Tibial artery (tissue), 4 donors: ENCODE data around the gene MPC1.
"Not testable (repeated sequence)": the region's sequence is repeated elsewhere in the genome, so short reads cannot be mapped to it uniquely, and the experiment has no call there.

Experiments used
- DNase-seq, 2 donors: peaks; one replicate each; pipeline ENCODE4 v3.0.0-alpha.2; 2019
- H3K27ac ChIP-seq, 2 donors: fragments of 200-600 bp; sonication (generic) in 1 of 2; 1 replicate in 1 of 2; 2 replicates in 1 of 2; pipeline ENCODE4 v1.5.1; 2018 to 2019; ENCODE audit warnings: mild to moderate bottlenecking in 1 of 2
- H3K27me3 ChIP-seq, 2 donors: fragments of 200-600 bp; sonication (generic) in 1 of 2; one replicate each; pipeline versions ENCODE4 v1.5.1 to v1.6.0; 2016 to 2019
- H3K36me3 ChIP-seq, 3 donors: fragments of 200-600 bp; sonication (generic) in 2 of 3; one replicate each; pipeline ENCODE4 v1.5.1; 2016 to 2019; ENCODE audit warnings: mild to moderate bottlenecking in 2 of 3
- H3K4me1 ChIP-seq, 4 donors: fragments of 200-600 bp; sonication (generic) in 2 of 4; 1 replicate in 3 of 4; 2 replicates in 1 of 4; pipeline ENCODE4 v1.5.1; 2016 to 2019
- H3K4me3 ChIP-seq, 2 donors: fragments of 200-600 bp; sonication (generic) in 1 of 2; 1 replicate in 1 of 2; 2 replicates in 1 of 2; pipeline ENCODE4 v1.5.1; 2018 to 2019; ENCODE audit warnings: mild to moderate bottlenecking in 2 of 2
- H3K9me3 ChIP-seq, 3 donors: fragments of 200-600 bp; sonication (generic) in 1 of 3; one replicate each; pipeline ENCODE4 v1.5.1; 2016 to 2019
- intact Hi-C: fragments of 100-400 bp; cut with DNase I; formaldehyde crosslinking; loops from one replicate; pipeline ENCODE4 v1.15.0; 2023; ENCODE audit warnings: low total_unique reads
- TF ChIP-seq, protein P1 (sequence below), 2 experiments: fragments of 200-600 bp in 1 of 2; fragments of 450-650 bp in 1 of 2; IDR thresholded peaks; one replicate each; pipeline ENCODE4 v1.5.1; 2017 to 2019; ENCODE audit warnings: antibody characterized with exemption in 2 of 2, mild to moderate bottlenecking in 1 of 2, moderate library complexity in 1 of 2

MPC1 gene

DNA sequence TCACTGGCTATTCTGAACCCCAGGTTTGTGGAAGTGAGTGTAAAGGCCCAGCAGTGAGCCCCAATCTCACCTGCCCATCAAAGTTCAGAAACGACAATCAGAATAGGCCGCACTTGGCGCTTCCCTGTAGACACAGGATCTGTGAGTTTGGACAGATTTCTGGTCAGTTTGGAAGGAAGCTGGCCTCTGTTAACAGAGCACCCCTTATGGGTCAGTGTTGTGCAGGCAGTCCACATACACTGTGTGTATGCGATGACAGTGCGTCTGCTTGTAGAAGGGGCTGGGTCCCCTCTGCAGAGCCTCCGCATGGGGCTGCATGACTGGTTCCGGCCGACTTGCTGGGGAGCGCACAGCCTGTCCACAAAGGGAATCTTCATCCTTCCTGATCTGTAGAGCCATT lies 3.4 kb upstream of the MPC1 start:
- no peaks in the 10 kb centered on the region for H3K36me3 ChIP-seq
- H3K4me3 ChIP-seq, result no peak overlapping the region
- TF ChIP-seq, protein P1, sequence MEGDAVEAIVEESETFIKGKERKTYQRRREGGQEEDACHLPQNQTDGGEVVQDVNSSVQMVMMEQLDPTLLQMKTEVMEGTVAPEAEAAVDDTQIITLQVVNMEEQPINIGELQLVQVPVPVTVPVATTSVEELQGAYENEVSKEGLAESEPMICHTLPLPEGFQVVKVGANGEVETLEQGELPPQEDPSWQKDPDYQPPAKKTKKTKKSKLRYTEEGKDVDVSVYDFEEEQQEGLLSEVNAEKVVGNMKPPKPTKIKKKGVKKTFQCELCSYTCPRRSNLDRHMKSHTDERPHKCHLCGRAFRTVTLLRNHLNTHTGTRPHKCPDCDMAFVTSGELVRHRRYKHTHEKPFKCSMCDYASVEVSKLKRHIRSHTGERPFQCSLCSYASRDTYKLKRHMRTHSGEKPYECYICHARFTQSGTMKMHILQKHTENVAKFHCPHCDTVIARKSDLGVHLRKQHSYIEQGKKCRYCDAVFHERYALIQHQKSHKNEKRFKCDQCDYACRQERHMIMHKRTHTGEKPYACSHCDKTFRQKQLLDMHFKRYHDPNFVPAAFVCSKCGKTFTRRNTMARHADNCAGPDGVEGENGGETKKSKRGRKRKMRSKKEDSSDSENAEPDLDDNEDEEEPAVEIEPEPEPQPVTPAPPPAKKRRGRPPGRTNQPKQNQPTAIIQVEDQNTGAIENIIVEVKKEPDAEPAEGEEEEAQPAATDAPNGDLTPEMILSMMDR (IDR thresholded peaks at IDR 0.05), result no peak
- DNase-seq, result no peak
- H3K27me3 ChIP-seq, result peaks cover 0 to 3% of the 10 kb centered on the region in 2 donors
- H3K27ac ChIP-seq, result no peak overlapping the region
- intact Hi-C loops, result no loop called here
- H3K9me3 ChIP-seq, result no peaks in the 10 kb centered on the region
- peaks cover 0 to 13% (median 8%) of the 10 kb centered on the region in 4 donors for H3K4me1 ChIP-seq

DNA sequence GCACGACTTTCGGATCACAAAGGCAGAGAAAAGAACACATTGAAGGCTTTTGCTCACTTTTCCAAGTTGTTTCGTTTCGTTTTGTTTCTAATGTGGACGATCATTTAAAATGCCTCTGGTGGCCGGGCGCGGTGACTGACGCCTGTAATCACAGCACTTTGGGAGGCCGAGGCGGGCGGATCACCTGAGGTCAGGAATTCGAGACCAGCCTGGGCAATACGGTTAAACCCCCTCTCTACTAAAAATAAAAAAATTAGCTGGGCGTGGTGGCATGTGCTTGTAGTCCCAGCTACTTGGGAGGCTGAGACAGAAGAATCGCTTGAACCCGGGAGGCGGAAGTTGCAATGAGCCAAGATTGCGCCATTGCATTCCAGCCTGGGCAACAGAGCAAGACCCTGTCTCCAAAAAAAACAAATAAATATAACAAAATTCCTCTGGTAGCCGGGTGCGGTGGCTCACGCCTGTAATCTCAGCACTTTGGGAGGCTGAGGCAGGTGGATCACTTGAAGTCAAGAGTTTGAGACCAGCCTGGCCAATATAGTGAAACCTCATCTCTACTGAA lies 1.1 kb upstream of the MPC1 start:
- intact Hi-C loops, result loop anchor here (5.0 kb wide), 2 partner anchors 42 to 243 kb away; partner anchors contain the start of genes RPS6KA2 and SFT2D1
- H3K27me3 ChIP-seq, H3K9me3 ChIP-seq, H3K36me3 ChIP-seq: not testable (repeated sequence)
- H3K27ac ChIP-seq, result peak overlapping the region; percentile 92 to 94
- H3K4me1 ChIP-seq, result peaks cover 0 to 33% (median 20%) of the 10 kb centered on the region in 4 donors
- peak overlapping the region; percentile 93 to 96 for H3K4me3 ChIP-seq
- TF ChIP-seq, protein P1 (IDR thresholded peaks at IDR 0.05), result peak; percentile 15 to 34
- DNase-seq, result peak in 1 of 2 donors; percentile 34

DNA sequence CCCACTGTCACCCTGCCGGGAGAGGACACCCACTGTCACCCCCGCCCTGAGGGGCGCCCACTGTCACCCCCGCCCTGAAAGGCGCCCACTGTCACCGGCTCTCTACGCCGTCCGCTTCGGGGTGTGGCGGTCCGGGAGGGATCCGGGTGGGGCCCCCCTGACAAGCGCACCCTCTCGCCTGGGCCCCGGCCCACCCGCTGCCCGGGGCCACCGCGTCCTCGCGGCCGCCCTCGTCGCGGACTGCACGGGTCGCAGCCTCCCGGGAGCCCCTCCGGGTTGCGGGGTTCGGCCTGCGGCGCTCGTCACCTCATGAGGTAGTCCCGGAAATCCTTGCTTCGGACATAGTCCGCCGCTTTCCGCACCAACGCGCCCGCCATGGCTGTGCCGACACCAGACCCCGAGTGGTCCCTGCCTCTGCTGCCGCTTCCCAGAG lies 224 bp downstream of the MPC1 start:
- no peaks in the 10 kb centered on the region for H3K9me3 ChIP-seq
- intact Hi-C loops, result loop anchor here (5.0 kb wide), 2 partner anchors 40 to 245 kb away; partner anchors contain the start of genes RPS6KA2 and SFT2D1
- no peaks in the 10 kb centered on the region for H3K27me3 ChIP-seq
- no peaks in the 10 kb centered on the region for H3K36me3 ChIP-seq
- peak overlapping the region; percentile 92 to 94 for H3K27ac ChIP-seq
- DNase-seq, result no peak
- H3K4me3 ChIP-seq, result peak overlapping the region; percentile 93 to 96
- TF ChIP-seq, protein P1 (IDR thresholded peaks at IDR 0.05), result no peak
- peaks cover 0 to 33% (median 20%) of the 10 kb centered on the region in 4 donors for H3K4me1 ChIP-seq

DNA sequence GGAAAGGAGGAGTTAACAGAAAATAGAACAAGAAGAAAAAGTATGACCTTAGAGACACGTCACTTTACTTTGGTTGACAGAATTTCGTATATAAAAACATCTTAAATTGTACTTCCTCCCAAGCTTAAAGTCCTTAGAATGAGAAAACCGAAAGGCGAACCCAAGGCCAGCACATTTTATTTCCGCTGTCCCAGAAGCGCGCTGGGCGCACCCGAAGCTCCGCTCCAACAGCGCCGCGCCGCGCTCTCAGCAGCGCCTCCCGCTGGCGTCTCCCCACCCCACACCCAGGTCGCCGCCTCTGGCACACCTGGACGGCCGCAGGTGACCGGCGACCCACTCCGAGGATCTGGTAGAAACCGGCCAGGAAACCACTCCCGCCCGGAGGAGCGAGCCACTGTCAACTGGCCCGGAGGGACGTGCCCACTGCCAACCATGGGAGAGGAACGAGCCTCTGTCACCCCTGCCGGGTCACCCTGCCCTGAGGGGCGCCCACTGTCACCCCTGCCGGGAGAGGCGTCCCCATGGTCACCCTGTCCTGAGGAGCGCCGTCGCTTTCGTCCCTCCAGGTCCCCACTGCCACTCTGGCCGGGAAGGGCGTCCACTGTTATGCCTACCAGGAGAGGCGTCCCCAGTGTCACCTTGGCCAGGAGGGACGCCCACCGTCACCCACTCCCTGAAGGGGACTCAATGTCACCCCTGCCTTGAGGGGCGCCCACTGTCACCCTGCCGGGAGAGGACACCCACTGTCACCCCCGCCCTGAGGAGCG lies 824 bp downstream of the MPC1 start:
- Histone ChIP-seq H3K4me1 (peaks cover 0 to 33% (median 20%) of the 10 kb centered on the region in 4 donors), H3K36me3 (no peaks in the 10 kb centered on the region), H3K27ac (peak overlapping the region; percentile 92 to 94), H3K9me3 (no peaks in the 10 kb centered on the region), H3K27me3 (no peaks in the 10 kb centered on the region), H3K4me3 (peak overlapping the region; percentile 93 to 96)
- peak; percentile 47 to 76 for DNase-seq
- TF ChIP-seq, protein P1 (IDR thresholded peaks at IDR 0.05), result peak; percentile 62 to 74
- intact Hi-C loops, result loop anchor here (5.0 kb wide), 2 partner anchors 40 to 245 kb away; partner anchors contain the start of genes RPS6KA2 and SFT2D1

DNA sequence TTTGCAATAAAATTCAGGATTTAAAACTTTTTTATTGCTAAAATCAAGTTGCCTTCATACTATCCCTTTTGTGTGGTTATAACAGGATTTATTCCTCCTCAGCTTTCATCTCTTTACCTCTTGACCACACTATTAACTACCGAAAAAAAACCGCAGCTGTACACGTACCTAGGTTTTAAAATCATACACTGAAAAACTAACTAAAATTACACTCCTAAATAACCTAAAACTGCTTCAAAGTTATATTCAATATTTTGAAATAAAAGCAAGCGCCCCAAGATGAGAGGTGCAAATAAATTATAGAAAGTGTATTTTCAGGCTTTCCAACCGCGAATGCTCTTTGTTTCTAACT lies 1.4 kb downstream of the MPC1 start:
- intact Hi-C loops, result loop anchor here (5.0 kb wide), 2 partner anchors 39 to 246 kb away; partner anchors contain the start of genes RPS6KA2 and SFT2D1
- no peaks in the 10 kb centered on the region for H3K27me3 ChIP-seq
- peak overlapping the region; percentile 92 to 94 for H3K27ac ChIP-seq
- TF ChIP-seq, protein P1 (IDR thresholded peaks at IDR 0.05), result no peak
- no peaks in the 10 kb centered on the region for H3K36me3 ChIP-seq
- no peak for DNase-seq
- H3K9me3 ChIP-seq, result no peaks in the 10 kb centered on the region
- peak overlapping the region; percentile 93 to 96 for H3K4me3 ChIP-seq
- H3K4me1 ChIP-seq, result peaks cover 0 to 33% (median 20%) of the 10 kb centered on the region in 4 donors
